Kidney (tissue), 14 donors: ENCODE data around the gene PITPNM3. TPM values are rescaled to one million over a fixed set of nuclear protein-coding genes. Genes with fewer than 3 reads are reported as not detected.

Source experiments
- DNase-seq, 5 donors: peaks; one replicate each; pipeline ENCODE4 v3.0.0-alpha.2; 2013 to 2020
- FAIRE-seq: peaks from 2 replicates; lab custom pipeline; 2012; peaks lifted over from hg19 to GRCh38; lab: Jason Lieb, UNC
- H3K27ac ChIP-seq, 2 donors: one replicate each; pipeline ENCODE4 v1.7.0; 2013; ENCODE audit warnings: low read depth in 2 of 2, low read length in 2 of 2, inconsistent platforms in 1 of 2
- H3K27me3 ChIP-seq: one replicate; pipeline ENCODE4 v1.7.1; 2013; ENCODE audit warnings: low read length, inconsistent platforms; ENCODE audit not compliant: control insufficient read depth, insufficient read depth
- H3K36me3 ChIP-seq, 3 donors: one replicate each; pipeline versions ENCODE4 v1.7.0 to v1.7.1; 2013; ENCODE audit warnings: low read length in 3 of 3, control low read depth in 1 of 3, inconsistent platforms in 1 of 3; ENCODE audit not compliant: insufficient read depth in 3 of 3, control insufficient read depth in 2 of 3
- H3K4me1 ChIP-seq, 3 donors: one replicate each; pipeline versions ENCODE4 v1.7.0 to v1.7.1; 2013; ENCODE audit warnings: low read length in 3 of 3, inconsistent platforms in 1 of 3, low read depth in 1 of 3; ENCODE audit not compliant: control insufficient read depth in 2 of 3, insufficient read depth in 2 of 3
- H3K4me3 ChIP-seq, 3 donors: one replicate each; pipeline versions ENCODE4 v1.7.0 to v1.8.1; 2013; ENCODE audit warnings: low read length in 3 of 3, control low read depth in 1 of 3, inconsistent platforms in 1 of 3
- H3K9ac ChIP-seq, 3 donors: one replicate each; pipeline versions ENCODE4 v1.7.0 to v1.7.1; 2013; ENCODE audit warnings: low read length in 3 of 3, control low read depth in 1 of 3, inconsistent platforms in 1 of 3
- H3K9me3 ChIP-seq, 3 donors: one replicate each; pipeline versions ENCODE4 v1.7.0 to v1.7.1; 2013; ENCODE audit warnings: low read length in 3 of 3, control low read depth in 1 of 3, inconsistent platforms in 1 of 3; ENCODE audit not compliant: control insufficient read depth in 2 of 3, insufficient read depth in 1 of 3
- CTCF ChIP-seq: IDR thresholded peaks from 3 replicates; pipeline ENCODE4 v1.5.1; 2012; ENCODE audit warnings: mild to moderate bottlenecking, moderate library complexity, borderline replicate concordance; ENCODE audit not compliant: insufficient read depth; ENCODE audit errors: extremely low read depth
- intact Hi-C: fragments of 100-400 bp; cut with DNase I; formaldehyde crosslinking; loops from one replicate; pipeline ENCODE4 v1.11.1; 2022
- polyA plus RNA-seq: library from polyadenylated mRNA; stranded (reverse); fragments of 350-450 nt; fragmentation: Illumina TruSeq; extraction: RNeasy Lipid Tissue Mini Kit (QIAGEN cat#74804); gene quantifications from one replicate; pipeline ENCODE4 v1.2.3, GENCODE V29; 2014; ENCODE audit warnings: low read depth, low replicate concordance; ENCODE audit not compliant: insufficient read depth
- total RNA-seq: library from RNA; stranded (reverse); fragmentation: NEBNext Ultra II Directional; extraction: Animal tissue kit (Norgen Biotek cat#: 25700); gene quantifications from one replicate; pipeline ENCODE4 v1.2.1, GENCODE V29; 2021
- donor health status: control.
- donor health status: control.
- donor health status: control.
- donor health status: control.
- donor health status: control.
- donor health status: DM: yes; HTN: yes; CAD: no.
- donor health status: Normal renal cell carcinoma (clear cell type).

Gene PITPNM3
- total and polyA plus RNA-seq, 2 donors from 2014 or later, result 1.8 to 9.1 TPM

DNA sequence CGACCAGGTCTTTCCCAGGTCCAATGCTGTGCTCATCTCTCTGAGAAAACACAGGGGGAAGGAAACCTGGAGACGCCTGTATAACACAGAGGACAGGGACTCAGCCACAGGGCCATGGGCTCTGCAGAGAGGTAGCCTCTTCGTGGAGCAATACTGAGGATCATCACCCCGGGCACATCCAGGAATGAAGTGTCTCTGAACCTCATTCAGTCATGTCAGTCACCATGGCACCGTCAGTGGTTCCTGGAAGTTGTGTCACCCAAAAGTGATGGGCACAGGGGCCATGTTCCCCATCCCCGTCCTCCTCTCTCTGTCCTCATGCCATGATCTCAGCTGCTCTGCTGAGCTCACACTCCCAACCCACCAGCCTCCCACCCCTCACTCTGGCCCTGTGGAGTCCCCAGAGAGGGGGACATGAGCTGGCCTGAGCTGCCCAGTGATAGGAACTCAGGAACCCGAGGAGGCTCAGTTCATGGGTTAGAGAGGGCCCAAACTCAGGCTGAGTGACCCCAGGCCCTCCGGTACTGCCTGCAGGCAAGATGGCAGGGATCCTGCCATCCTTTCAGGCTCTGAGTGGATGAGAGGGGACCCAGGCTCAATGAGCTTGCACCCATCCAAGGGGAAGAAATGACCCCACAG, 53.4 kb downstream of the PITPNM3 start:
- Histone ChIP-seq H3K9ac (no peak overlapping the region), H3K4me1 (peaks cover 0 to 5% (median 0%) of the 10 kb centered on the region in 3 donors), H3K9me3 (no peaks in the 10 kb centered on the region), H3K36me3 (no peaks in the 10 kb centered on the region), H3K27ac (no peak overlapping the region), H3K4me3 (no peak overlapping the region), H3K27me3 (no peaks in the 10 kb centered on the region)
- intact Hi-C loops, result no loop called here
- TF ChIP-seq CTCF, result no peak
- no peak for FAIRE-seq
- DNase-seq, result no peak

GRCh38 chr17:6502142-6502541, 54.2 kb downstream of the PITPNM3 start:
- TF ChIP-seq CTCF, result no peak
- Histone ChIP-seq H3K4me3 (no peak overlapping the region), H3K9me3 (no peaks in the 10 kb centered on the region), H3K27ac (no peak overlapping the region), H3K4me1 (peaks cover 0 to 12% (median 0%) of the 10 kb centered on the region in 3 donors), H3K27me3 (no peaks in the 10 kb centered on the region), H3K36me3 (no peaks in the 10 kb centered on the region), H3K9ac (no peak overlapping the region)
- DNase-seq (no peak), FAIRE-seq (no peak)
- intact Hi-C loops, result no loop called here

DNA sequence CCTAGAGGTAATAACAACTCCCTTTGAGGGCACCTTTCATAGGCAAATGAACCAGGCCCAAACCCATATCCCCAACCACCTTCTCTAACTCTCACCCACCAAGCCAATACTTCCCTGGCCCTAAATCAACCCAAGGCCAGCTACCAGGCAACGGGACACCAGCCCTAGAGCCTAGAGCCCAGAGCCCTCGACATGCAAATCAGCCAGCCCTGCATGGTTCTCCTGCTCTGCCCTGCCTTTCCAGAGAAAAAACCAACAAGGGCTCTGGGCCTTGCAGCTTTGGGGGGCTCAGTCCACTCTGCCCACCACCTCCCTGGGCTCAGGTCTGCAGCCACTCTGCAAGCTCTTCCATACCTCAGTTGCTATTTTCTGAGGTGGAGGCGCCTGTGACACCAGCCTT, 55.0 kb downstream of the PITPNM3 start:
- no peaks in the 10 kb centered on the region for H3K27me3 ChIP-seq
- H3K4me1 ChIP-seq, result peaks cover 0 to 17% (median 0%) of the 10 kb centered on the region in 3 donors
- H3K9me3 ChIP-seq, result no peaks in the 10 kb centered on the region
- no peak overlapping the region for H3K9ac ChIP-seq
- no peaks in the 10 kb centered on the region for H3K36me3 ChIP-seq
- H3K27ac ChIP-seq, result no peak overlapping the region
- DNase-seq, result no peak
- FAIRE-seq, result no peak
- TF ChIP-seq CTCF, result no peak
- intact Hi-C loops, result no loop called here
- no peak overlapping the region for H3K4me3 ChIP-seq
